HPDE6-E6E7 (cell line): ENCODE data around the gene CEP250.
A peak's percentile ranks its signal among the peaks of the same experiment; 100 is the strongest.
"Not testable (repeated sequence)": the region's sequence is repeated elsewhere in the genome, so short reads cannot be mapped to it uniquely, and the experiment has no call there.

ENCODE experiments used
- DNase-seq: peaks from one replicate; pipeline ENCODE4 v3.0.0; 2011; ENCODE audit warnings: missing footprints; ENCODE audit errors: extremely low spot score

CEP250 gene, protein sequence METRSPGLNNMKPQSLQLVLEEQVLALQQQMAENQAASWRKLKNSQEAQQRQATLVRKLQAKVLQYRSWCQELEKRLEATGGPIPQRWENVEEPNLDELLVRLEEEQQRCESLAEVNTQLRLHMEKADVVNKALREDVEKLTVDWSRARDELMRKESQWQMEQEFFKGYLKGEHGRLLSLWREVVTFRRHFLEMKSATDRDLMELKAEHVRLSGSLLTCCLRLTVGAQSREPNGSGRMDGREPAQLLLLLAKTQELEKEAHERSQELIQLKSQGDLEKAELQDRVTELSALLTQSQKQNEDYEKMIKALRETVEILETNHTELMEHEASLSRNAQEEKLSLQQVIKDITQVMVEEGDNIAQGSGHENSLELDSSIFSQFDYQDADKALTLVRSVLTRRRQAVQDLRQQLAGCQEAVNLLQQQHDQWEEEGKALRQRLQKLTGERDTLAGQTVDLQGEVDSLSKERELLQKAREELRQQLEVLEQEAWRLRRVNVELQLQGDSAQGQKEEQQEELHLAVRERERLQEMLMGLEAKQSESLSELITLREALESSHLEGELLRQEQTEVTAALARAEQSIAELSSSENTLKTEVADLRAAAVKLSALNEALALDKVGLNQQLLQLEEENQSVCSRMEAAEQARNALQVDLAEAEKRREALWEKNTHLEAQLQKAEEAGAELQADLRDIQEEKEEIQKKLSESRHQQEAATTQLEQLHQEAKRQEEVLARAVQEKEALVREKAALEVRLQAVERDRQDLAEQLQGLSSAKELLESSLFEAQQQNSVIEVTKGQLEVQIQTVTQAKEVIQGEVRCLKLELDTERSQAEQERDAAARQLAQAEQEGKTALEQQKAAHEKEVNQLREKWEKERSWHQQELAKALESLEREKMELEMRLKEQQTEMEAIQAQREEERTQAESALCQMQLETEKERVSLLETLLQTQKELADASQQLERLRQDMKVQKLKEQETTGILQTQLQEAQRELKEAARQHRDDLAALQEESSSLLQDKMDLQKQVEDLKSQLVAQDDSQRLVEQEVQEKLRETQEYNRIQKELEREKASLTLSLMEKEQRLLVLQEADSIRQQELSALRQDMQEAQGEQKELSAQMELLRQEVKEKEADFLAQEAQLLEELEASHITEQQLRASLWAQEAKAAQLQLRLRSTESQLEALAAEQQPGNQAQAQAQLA (N-terminal part only)

GRCh38 chr20:35454881-35455609, at the start of gene CEP250:
Gene CEP250, plus strand, starts transcription at chr20:35455598. Its CDS starts 6,770 bp downstream, at chr20:35462368.
- DNase-seq = peak; percentile 98

DNA sequence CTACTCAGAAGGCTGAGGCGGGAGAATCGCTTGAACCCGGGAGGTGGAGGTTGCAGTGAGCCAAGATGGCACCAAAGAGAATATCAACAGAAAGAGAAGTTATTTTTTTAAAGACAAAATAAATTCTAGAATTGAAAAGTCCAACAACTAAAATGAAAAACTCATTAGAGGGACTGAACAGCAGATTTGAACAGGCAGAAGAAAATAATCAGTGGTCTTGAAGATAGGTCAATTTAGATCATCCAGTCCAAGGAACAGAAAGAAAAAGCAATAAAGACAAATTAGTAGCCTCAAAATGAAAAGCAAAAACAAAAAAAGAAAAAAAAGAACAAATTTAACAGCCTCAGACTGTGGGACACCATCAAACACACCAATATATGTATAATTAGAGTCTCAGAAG, 49.6 kb upstream of the CEP250 start:
- no peak for DNase-seq

GRCh38 chr20:35408270-35408669, 47.1 kb upstream of the CEP250 start:
- DNase-seq = no peak

DNA sequence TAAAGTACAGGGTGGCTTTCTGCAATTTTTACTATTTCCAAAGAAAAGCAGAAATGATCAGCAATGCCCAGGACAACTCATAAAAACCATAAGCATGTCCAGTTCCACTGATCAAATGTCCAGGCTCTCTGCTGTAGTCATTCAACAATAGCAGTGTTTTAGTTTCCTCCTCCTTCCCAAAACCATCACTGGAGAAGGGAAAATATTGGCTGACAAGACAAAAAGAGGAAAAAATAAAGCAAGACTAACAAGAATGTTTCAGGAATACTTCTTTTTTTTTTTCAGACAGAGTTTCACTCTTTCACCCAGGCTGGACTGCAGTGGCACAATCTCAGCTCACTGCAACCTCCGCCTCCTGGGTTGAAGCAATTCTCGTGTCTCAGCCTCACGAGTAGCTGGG, 45.9 kb upstream of the CEP250 start:
- no peak for DNase-seq

GRCh38 chr20:35410613-35411012, 44.8 kb upstream of the CEP250 start:
- DNase-seq = no peak

GRCh38 chr20:35421322-35421721, 34.1 kb upstream of the CEP250 start:
- DNase-seq = no peak

DNA sequence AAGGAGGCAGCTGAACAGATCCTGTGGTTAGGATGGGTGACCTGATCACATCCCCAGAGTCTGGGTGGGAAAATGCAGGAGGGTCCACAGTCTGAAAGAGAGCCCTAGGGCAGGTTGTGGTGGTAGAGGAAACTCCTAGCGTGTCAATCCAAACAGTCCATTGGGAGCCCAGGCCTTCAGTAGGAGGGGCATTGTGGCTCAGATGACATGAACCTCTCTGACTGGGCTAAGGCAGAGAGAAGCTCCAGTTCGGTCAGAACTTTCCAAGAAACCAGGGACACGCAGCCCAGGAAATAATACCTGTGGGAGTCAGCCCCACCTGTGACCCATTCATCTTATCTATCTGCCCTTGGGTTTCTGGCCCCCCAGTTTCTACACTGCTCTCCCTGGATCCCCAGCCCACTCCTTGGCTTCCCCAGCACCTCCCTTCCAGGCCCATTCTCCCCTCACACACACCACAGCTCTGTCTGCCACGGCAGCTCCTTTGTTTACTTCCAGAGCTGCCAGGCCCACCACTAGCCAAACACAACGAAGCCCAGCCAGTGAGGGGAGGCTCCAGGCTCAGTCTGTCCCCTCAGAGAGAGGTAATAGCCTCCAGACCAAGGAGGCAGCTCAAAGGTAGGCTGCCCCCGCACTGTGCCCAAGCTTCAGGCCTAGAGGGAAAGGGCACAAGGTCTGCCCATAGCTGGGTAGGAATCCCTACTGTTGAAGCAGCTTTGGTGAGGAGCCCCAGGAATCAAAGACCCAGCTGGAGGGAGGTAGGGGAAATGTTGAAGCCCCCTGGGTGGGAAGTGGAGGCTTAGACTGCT, 23.6 kb upstream of the CEP250 start:
- DNase-seq = no peak

DNA sequence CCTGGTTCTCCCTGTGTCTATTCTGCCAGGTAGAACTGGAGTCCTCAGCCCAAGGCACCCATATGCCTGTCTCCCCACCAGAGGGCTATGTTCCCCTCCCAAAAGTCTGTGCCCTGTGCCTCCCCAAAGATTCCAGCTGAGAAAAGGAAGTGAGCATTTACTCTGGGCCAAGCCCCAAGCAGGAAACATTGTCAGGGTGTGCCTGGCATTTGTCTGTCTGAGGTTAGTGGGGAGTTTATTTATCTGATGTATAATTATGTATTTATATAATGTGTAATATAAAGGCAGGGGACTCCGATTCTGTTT, 23.0 kb upstream of the CEP250 start:
- no peak for DNase-seq

GRCh38 chr20:35433337-35433736, 22.1 kb upstream of the CEP250 start:
- no peak for DNase-seq

DNA sequence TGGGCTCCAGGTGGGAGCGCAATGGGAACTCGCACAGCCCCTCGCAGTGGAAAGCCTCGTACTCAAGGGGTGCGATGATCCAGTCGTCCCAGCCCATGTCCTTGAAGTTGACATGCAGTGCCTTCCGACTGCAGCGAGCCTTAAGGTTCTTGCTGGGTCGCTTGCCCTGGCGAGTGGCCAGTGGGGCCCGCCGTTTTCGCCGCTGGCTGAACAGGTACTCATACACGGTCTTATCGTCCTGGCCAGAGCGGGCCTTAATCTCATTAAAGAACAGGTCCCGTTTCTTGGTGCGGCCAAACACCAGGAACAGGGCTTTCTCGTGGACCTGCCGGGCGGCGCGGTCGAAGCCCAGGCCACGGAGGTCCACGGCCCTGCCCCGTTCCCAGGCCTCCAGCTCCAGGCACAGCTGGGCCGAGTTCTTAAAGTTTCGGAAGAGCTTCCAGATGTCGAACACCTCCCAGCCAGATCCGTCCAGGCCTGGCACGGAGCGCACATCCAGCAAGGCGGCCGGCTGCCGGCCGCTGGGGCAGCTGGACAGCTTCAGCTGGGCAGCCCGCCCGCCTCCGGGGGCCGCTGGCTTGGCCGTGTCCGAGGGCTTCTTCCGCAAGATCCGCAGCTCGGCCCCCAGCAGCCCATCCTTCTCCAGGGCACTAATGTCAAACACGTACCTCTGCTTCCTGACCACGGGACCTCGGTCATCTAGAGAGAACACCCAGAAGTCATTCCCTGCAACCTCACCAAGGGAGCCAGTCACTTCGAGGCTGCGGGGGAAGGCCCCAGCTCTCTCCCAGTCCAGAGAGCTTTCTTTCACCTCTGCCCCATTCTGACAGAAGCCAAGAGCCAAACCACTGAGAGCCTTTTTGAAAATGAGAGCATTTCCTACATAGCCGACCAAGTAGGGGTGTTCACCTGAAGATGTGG, 21.1 kb upstream of the CEP250 start:
- DNase-seq = no peak

DNA sequence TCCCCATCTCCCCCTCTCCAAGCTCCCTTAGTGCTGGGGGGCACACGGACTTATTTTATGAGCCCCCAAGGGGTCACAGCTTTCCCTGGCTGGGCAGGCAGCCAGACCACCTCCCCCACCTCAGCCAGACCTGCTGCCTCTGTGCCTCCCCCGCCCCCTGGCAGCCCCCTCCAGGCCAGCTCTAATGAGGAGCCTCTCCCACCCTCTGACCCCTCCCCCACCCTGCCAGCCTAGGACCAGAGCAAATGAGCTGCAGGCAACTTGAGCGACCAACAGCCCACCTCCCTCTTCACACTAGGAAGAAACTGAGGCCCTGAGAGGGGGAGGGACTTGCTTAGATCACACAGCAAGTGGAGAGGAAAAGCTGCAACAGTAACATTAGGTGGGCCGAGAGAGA, 19.2 kb upstream of the CEP250 start:
- DNase-seq = no peak

DNA sequence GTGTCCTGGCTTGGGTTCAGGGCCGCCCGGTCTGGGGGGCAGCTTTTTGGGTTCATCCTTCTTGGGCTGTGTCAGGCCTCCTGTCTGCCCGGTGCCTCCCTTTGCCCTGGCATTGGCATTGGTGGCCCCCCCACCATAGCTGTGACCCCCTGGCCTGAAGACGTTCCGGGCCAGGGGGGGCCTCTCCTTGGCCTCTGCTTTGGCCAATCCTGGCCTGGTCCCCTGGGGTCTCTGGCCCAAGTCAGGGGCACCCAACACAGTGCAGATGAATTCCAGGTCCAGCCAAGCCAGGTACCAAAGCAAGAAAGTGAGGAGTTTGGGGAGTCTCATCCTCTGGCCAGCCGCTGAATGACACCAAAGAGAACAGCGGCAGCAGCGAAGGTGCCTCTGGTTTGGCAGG, 17.8 kb upstream of the CEP250 start:
- no peak for DNase-seq

DNA sequence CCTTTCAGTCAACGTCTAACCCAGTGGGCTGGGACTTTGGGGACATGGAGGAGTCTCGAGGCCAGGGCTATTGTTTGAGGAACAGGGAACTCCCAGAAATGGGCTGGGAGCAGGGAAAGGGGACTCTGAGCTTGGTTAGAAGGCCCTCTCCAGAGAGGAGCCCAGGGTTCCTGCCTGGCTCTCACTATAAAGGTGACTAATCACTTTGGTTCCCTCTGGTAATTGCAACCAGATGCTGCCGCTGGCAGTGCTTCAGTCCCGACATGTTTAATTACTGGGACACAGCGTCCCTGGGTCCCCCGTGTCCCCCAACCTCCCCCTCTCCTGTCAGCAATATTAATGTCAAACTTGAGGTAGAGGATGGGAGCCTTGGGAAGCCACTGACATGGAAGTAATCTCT, 12.4 kb upstream of the CEP250 start:
- peak; percentile 64 for DNase-seq

DNA sequence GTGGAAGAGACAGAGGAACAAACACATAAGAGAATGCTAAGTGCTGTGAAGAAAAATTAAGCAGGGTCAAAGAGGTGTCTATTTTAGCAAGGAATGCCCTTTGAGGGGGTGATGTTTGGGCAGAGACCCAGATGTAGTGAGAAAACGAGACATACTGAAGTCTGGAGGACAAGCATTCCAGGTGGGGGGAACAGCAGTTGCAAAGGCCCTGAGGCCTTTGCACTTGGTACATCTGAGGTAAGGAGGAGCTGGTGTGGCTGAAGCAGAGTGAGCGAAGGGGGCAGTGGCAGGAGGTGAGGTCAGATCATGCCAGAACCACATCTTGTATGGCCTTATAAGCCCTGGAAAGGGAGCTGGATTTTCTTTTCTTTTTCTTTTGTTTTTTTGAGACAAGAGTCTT, 11.2 kb upstream of the CEP250 start:
- DNase-seq = no peak

DNA sequence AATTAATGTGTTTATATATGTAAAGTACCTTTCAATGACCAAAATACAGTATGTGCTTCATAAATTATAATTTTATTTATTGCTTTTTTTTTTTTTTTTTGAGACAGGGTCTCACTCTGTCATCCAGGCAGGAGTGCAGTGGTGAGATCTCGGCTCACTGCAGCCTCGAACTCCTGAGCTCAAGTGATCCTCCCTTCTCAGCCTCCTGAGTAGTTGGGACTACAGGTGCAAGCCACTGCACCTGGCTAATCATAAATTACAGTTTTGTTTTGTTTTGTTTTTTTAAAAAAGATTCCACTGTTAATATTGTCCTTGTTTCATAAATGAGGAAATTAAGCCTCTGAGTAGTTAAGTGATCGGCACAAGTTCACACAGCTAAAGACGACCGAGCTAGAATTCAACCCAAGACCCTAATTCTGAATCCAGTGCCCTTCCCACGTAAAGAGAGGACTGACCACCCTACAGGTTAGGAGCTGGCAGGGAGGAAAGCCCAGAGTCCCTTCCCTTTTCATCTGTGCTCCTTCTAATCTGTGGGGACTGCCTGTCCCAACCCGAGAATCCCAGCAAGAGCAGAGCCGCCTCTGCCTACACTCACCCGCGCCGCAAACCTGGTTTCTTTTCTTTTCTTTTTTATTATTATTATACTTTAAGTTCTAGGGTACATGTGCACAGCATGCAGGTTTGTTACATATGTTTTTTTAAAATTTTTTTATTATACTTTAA, 8.9 kb upstream of the CEP250 start:
- no peak for DNase-seq

DNA sequence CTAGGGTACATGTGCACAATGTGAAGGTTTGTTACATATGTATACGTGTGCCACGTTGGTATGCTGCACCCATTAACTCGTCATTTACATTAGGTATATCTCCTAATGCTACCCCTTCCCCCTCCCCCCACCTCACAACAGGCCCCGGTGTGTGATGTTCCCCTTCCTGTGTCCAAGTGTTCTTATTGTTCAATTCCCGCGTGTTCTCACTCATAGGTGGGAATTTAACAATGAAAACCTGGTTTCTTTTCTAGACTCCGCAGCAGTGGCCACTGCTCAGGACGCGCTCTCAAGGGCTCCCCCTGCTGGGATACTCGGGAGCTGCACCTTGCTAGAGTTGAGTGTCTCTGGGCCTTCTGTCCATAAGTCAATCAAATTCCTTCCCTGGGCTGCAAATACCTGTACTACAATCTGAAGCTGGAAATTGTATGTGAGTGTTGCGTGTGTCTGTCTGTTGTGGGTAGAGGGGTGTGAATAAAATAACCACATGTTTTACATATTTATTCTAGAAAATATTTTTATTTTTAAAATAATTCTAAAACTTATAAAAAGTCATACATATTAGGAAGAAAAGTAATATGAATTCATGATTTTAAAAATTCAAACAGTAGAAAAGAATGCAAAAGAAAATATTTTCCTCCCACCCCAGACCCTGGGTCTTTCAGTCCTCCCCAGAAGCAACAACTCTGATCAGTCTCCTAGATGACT, 8.2 kb upstream of the CEP250 start:
- peak; percentile 87 for DNase-seq

DNA sequence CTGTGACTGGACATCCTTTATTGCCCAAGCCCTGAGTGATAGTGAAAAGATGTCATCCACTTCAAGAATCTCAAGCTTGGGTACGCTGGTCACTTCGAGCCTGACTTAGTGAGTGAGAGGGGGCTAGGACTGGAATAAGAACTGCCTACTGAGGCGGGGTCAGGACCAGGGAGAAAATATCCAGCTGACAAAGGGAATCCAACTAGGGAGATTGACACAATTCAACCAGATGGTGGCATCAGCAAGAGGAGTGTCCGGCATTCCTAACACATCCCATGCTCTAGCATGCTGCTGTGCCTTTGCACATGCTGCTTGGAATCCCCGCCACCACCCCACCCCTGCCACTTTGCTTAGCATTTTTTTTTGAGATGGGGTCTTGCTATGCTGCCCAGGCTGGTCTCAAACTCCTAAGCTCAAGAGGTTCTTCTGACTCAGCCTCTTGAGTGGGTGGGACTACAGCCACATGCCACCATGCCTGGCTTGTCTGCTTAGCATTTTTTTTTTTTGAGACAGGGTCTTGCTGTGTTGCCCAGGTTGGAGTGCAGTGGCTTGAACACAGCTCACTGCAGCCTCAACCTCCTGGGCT, 6.5 kb upstream of the CEP250 start:
- DNase-seq = no peak

DNA sequence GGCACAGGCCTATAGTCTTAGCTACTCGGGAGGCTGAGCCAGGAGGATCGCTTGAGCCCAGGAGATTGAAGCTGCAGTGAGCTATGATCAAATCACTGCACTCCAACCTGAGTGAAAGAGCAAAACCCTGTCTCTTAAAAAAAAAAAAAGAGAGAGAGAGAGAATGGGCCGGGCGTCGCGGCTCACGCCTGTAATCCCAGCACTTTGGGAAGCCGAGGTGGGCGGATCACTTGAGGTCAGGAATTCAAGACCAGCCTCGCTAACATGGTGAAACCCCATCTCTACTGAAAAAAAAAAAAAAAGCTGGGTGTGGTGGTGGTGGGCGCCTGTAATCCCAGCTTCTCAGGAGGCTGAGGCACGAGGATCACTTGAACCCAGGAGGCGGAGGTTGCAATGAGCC, 5.5 kb upstream of the CEP250 start:
- DNase-seq = not testable (repeated sequence)
